ENCODE data around the gene ERN1. TPM values are rescaled to one million over a fixed set of nuclear protein-coding genes. Genes with fewer than 3 reads are reported as not detected.

Gene ERN1
- total and polyA plus RNA-seq, 2 of the 8 experiments (the other 6 are each of a cell fraction or from before 2014, with no cell fraction given) = 1.8 to 3.9 TPM

- TF ChIP-seq CHD2 (IDR thresholded peaks at IDR 0.05; ENCODE audit: low read length) = no peak
These were observed 126.3 kb downstream of the ERN1 start for GRCh38 chr17:64003526-64004121.

More at GRCh38 chr17:64003526-64004121, 126.3 kb downstream of the ERN1 start:
- Histone ChIP-seq H3K27ac (ENCODE audit: low read depth, low read length) (no peak overlapping the region), H2BK20ac (ENCODE audit: low read length) (no peak overlapping the region), H3K23ac (ENCODE audit: insufficient read length) (no peak overlapping the region), H3K9ac (replicated peaks in 1 of 4; ENCODE audit: extremely low read depth in 1 of 4, low read depth in 3 of 4, low read length in 3 of 4) (no peak overlapping the region), H2AK5ac (ENCODE audit: low read depth, low read length) (no peak overlapping the region), H3K9me3 (ENCODE audit: insufficient read depth in 2 of 2, low read depth in 1 of 2, low read length in 1 of 2) (no peaks in the 10 kb centered on the region), H3K4me1 (replicated peaks in 1 of 4; ENCODE audit: control insufficient read depth in 3 of 4, insufficient read depth in 4 of 4, low read length in 3 of 4) (peaks cover 0 to 12% (median 6%) of the 10 kb centered on the region in 4 experiments; a peak in 4 of 7 replicates), H3K23me2 (ENCODE audit: low read depth, low read length) (peaks cover 7% of the 10 kb centered on the region; the same call in 1 of the 2 replicates), H2BK12ac (ENCODE audit: low read depth, low read length) (no peak overlapping the region), H4K8ac (ENCODE audit: extremely low read depth, insufficient read depth, low read length) (no peak overlapping the region; the same call in 1 of the 2 replicates), H4K20me1 (replicated peaks in 1 of 2; ENCODE audit: control insufficient read depth in 1 of 2, insufficient read depth in 2 of 2, low read length in 2 of 2) (peaks cover 0 to 5% of the 10 kb centered on the region in 2 experiments), H2AFZ (ENCODE audit: low read length) (no peak overlapping the region), H3K36me3 (ENCODE audit: control insufficient read depth in 2 of 4, insufficient read depth in 4 of 4, low read length in 3 of 4) (no peaks in the 10 kb centered on the region), H3K4me2 (ENCODE audit: insufficient read depth in 1 of 2, low read depth in 2 of 2, low read length in 2 of 2) (no peak overlapping the region), H3K14ac (ENCODE audit: insufficient read length) (no peak overlapping the region), H3K4ac (replicated peaks; ENCODE audit: insufficient read length, low read depth, low read length) (no peak overlapping the region), H2BK5ac (ENCODE audit: low read depth, low read length) (no peak overlapping the region), H2BK15ac (ENCODE audit: low read length) (no peak overlapping the region), H3K79me2 (ENCODE audit: control insufficient read depth in 1 of 2, insufficient read depth in 2 of 2, low read length in 2 of 2) (no peaks in the 10 kb centered on the region), H3K79me1 (ENCODE audit: low read depth, low read length) (no peaks in the 10 kb centered on the region), H3K56ac (replicated peaks; ENCODE audit: insufficient read length, low read depth, low read length) (no peak overlapping the region), H4K5ac (ENCODE audit: insufficient read length, low read depth, low read length) (no peak overlapping the region), H4K91ac (replicated peaks; ENCODE audit: insufficient read length, low read length) (no peak overlapping the region), H2BK120ac (replicated peaks; ENCODE audit: low read depth, low read length) (no peak overlapping the region), H3K4me3 (ENCODE audit: extremely low read depth in 1 of 4, insufficient read depth in 2 of 4, low read depth in 3 of 4, low read length in 4 of 4) (no peak overlapping the region), H3K27me3 (replicated peaks in 1 of 4; ENCODE audit: control insufficient read depth in 3 of 4, extremely low read depth in 1 of 4, insufficient read depth in 3 of 4, low read length in 3 of 4) (peaks cover 0 to 14% (median 8%) of the 10 kb centered on the region in 4 experiments; a peak in 4 of 7 replicates), H3K18ac (ENCODE audit: extremely low read depth, low read length) (no peak overlapping the region)
- POLR2A ChIA-PET (ENCODE audit: partially characterized antibody) = interaction anchor here (1.3 kb wide), 1 partner anchor 142 kb away, joined by 4 read pairs; no protein-coding TSS in a partner anchor
- FAIRE-seq (no peak), DNase-seq (ENCODE audit: low read depth in 1 of 2, low spot score in 2 of 2) (peak in 1 of 2 experiments; percentile 20)
- CTCF ChIA-PET (ENCODE audit: partially characterized antibody) = interaction anchor here (0.7 kb wide), 1 partner anchor 22 kb away, joined by 3 read pairs; no protein-coding TSS in a partner anchor
- 83% methylated on average over 13 of the region's 13 CpGs; no CpG with 5 or more reads in 1 of the 2 experiments for WGBS, 2 experiments (ENCODE audit: extremely low coverage in 1 of 2, insufficient coverage in 1 of 2, insufficient read length in 1 of 2, insufficient replicate concordance in 2 of 2, low coverage in 1 of 2, low lambda C conversion rate in 2 of 2, missing lambda C conversion rate in 1 of 2)
